NCI-H510A treated with DMSO at 0.1 percent for 48 hours (cell line): ENCODE results near the gene MGAT4A.

Experiments used
- DNase-seq: peaks from one replicate; lab custom pipeline; 2025; lab: John Stamatoyannopoulos, UW

The MGAT4A gene

DNA sequence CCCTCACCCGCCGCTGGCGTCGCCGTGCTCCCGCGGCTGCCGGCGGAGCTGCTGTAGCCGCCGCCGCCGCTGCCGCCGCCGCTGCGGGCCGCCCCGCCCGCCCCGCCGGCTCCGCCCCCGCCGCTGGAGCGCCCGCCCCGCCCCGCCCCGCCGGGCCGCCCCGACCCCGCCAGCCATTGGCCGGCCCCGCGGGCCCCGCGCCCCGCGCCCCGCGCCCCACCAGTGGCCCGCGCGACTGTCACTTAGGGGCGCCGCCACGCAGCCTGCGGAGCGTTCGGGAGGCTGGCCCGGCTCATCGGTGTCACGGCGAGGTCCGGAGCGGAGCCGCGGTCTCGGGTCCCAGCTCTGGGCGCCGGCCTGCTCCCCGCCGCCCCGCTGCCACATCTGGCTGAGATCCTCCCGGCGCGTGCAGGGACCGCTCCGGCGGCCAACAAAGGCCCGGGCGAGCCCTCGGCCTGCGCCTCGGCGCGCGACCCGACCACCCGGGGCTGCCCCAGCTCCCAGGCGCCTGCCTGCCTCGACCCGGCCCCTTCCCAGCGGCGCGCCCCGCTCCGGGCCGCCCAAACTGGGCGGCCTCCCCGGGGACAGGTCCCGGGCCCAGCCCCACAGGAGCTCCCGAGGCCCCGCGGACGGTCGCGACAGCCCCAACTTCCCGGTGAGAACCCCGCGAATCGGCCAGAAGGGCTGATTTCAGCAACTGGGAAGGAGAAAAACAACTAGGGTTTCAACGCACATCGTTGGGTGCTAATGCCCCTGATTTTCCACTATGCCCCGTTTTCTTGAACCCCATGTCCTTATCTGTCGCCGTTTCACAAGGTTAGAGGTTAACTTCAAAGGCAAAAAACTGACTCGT lies at the start of gene MGAT4A:
MGAT4A (minus strand) TSS at position 92 of the 853 bp plus-strand sequence. CDS start 4,800 bp downstream, outside the sequence.
- DNase-seq = peak; percentile 14

DNA sequence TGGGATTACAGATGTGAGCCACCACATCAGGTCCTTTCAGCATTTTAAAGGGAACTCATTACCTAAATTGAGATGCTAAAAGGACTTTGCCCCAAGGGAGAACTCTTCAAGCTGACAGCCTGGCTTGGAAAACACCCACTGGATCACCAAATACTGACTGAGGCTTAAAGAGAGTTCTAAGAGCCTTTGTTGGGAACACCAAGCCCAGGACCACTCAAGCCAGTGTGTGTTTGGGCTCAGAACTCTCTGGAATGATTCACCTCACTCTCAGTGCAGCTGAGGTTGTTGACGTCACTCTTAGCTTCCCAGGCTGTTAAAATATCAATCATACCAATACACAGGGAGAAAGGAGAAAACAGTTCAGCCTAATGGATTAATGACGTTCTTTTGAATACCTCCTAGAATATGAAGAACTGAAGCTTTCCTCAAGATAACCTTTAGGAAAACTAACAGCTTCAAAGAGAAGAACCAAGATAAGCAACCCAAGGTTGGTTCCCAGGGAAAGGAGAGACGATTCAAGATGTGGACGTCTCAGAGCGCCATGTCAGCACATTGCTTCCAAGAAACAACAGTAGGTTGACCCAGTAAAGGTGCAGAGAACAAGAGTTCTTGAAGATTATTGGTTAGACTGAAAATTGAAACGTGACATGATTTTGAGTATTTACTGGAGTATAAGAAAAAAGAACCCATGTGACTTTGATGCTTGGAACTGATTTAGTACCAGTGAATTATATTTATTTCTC lies 48.0 kb upstream of the MGAT4A start:
- no peak for DNase-seq

DNA sequence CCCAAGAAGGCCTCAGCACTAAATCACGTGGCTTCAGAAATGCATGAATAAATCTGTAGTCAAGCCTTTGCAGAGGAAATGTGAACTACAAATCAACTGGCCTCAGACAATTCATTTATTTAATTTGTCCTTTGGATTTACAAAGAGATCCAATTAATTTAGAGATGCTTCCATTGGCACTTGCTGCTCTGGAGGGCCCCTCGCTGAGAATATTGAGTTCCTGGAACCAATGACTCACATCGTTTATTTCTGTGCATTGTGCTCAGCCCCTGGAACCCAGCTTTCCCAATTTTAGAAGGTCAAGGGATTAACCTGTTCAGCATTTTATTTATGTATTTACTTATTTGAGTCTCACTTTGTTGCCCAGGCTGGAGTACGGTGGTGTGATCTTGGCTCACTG lies 47.2 kb upstream of the MGAT4A start:
- no peak for DNase-seq

DNA sequence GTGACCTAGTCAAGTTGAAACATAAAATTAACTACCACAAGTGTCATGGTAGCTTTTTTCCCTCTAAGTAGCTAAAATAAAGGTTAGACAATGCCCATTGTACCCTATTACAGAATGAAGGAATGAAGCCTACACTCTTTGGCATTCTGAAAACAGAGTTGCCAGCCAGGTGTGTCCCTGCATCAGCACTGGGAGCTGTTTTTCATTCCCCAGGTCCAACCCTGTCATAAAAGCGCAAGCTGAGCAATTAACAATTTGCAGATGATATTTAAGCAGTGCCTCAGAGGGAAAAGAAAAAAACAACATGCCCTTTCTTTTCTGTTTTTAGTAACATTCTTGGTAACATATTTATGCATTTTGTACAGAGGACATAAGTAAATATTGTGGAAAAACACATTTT lies 46.8 kb upstream of the MGAT4A start:
- no peak for DNase-seq

DNA sequence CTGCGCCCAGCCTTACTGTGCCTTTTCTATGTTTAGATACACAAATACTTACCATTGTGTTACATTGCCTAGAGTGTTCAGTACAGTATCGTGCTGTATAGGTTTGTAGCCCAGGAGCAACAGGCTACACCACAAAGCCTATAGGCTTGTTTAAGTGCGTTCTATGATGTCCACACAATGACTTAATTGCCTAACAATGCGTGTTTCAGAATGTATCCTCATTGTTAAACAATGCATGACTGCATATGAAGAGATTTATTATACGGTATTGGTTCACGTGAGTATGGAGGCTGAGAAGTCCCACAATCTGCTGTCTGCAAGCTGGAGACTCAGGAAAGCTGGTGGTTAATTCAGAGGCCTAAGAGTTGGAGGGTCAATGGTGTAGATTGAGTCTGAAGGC lies 46.1 kb upstream of the MGAT4A start:
- DNase-seq = no peak

DNA sequence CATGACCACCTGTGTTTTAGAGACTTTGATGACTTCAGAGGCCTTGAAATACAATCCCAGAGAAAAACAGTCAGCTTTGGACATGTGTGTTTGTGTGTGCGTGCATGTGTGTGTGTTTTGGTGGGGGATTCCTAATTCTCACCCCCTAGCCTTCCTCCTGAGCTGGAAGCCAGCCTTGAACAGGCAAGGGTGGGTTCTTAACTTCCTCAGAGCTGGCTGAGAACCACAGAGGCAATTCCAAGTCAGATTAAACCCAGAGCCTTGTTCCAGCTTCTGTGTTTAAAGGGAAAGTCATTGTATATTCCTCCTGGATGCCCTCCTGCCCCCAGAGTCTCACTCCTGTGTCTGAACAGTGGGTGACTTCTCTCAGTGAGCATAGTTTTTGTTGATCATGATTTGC lies 45.2 kb upstream of the MGAT4A start:
- no peak for DNase-seq

DNA sequence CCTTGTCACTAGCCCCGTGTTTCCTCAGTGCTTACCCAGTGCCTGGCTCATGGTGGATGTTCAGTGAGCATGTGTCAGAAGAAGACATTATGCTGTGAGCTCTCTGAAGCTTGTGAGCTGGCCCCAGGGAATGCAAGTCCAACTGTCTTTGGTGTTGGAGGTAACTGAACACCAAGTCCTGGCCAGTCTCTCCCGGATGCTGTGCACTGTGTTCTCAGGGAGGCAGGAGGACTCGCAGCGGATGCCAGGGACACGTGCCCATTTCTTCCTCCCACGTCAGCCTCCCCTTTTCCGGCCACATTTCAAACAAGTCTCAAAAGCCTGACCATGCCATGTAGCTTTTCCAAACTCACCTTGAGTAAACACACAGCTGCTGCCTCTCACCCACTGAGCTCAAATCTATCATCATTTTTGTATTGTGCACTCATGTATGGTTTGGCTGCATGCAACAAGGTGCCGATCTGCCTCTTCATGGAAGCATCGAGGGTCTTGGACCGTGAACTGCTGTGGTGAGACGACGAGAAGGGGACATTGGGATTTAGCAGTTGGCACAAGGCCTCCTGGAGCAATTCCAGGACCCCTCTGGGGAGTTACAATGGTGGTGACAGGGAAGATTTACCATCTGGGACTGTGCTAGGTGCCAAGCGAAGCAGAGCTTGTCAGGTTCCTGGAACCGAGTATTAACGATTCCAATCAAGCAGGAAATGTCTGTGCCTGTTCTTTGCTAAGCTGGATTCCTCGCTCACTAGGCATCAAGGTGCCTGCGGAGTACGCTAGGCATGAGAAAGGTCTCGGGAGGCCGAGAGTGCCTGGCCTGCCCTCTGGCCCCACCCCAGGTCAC lies 44.4 kb upstream of the MGAT4A start:
- no peak for DNase-seq

DNA sequence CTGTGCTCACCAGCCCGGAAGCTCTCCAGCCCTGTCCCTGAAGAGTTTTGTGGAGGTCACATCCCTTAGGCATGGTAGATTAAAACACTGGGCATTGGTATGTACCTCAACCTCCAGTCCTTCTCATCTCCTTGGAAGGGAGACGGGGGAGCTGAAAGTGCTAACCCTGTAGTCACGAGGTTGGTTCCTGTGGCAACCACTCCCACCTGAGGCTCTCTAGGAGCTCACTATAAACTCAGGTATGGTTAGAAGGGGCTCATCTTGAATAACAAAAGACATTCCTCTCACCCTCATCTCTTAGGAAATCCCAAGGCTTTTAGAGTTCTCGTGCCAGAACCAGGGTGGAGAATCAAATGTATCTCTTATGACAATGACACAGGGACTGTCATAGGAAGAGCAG lies 43.0 kb upstream of the MGAT4A start:
- DNase-seq = no peak

DNA sequence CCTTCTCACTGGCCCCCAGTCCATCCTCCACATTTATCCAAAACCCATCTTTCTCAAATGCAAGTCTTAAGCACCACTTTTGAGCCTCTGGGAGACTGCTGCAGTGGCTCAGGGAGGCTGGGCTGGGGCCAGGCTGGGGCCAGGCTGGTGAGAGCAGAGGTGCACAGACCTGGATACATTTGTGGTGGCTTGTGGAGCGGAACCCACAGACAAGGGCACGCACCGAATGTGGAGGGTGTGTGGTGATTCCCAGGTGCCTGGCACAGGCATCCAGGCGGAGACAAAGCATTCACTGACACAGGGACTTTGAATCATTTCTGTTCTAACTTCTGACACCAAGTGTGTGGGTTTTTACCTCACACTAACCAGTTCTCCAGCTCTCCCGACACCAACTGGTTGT lies 42.2 kb upstream of the MGAT4A start:
- DNase-seq = no peak

DNA sequence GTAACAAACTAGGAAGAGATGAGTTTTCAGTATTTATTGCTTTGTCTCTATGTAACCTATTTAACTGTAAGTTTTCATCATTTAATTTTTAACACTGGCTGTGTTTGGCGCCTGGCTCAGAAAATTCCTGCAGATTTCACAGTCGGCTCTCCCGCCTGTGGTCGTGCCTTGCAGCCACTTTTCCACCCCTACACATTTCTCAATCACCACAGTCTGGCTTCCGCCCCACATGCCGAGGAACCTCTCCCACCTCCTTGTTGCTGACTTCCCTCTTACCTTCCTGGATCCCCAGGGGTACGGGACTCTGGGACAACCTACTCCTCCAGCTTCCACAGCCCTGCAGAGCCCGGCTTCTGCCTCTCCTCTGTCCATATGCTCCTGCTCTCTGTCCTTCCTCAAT lies 41.6 kb upstream of the MGAT4A start:
- no peak for DNase-seq

DNA sequence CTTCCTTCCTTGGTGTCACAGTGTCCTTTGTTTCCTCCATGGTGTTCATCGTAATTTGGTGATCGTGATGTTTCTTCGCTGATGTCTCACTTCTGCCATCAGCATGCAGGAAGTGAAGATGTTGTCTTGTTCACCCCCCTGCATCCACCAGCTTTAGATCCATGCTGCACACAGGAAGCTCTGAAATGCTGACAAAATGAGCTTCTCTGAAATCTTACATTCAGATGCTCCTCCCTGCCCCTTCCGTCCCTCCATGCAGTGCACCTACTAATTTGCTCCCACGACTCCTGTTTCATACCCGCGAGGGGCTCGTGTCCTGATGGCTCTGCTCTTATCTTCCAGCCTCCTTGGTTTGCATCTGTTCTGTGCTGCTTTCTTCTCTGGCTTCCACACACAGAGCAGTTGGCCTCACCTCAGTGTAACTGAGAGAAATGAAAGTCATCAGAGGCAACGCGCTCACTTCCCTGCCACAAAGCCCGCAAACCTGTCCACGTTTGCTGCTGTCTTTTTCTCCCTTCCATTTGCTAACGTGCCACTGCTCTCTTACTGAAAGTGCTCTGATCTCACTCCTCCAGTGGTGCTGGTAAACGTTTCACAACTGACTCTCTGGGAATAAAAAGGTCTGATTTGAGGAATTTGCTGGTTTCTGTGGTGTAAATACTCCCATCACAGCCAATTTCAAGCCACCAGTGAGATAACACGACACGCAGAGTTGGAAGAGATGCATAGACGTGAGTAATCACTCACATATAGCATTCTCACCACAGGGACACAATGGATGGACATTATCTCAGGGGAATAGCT lies 41.0 kb upstream of the MGAT4A start:
- no peak for DNase-seq

DNA sequence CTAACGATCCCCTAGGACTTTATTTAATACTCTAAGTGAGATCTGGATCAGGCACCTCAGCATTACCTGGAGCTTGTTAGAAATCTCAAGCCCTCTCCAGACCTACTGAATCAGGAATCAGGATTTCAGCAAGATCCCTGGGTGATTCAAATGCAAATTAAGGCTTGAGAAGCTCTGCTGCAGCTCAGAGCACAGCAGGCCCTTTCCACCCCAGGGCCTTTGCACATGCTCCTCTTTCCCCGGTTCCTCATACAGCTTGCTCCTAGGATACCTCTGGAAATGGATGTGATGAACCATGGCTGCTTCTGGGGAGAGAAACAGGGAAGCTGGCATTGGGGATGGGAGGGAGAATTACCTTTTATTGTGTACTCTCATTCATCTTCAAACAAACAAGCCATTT lies 40.3 kb upstream of the MGAT4A start:
- DNase-seq = no peak

DNA sequence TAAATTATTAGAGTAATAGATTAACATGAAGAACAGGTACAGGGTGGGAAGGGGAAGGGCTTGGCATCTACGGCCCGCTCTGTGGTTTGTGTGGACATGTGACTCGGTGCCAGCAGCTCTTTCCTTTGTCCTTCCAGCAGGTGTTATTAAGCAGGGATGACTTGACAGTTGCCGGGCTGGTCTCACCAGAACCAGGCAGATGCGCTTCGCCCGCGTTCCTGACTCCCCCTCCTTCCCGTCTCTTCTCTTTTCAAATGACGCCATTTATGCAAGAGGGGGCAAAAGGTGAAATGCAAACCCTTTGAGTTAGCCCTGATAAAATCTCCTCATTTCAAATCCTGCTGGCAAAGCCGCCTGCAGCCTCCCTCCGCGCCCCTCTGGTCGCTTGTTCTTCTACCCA lies 38.9 kb upstream of the MGAT4A start:
- peak; percentile 84 for DNase-seq

DNA sequence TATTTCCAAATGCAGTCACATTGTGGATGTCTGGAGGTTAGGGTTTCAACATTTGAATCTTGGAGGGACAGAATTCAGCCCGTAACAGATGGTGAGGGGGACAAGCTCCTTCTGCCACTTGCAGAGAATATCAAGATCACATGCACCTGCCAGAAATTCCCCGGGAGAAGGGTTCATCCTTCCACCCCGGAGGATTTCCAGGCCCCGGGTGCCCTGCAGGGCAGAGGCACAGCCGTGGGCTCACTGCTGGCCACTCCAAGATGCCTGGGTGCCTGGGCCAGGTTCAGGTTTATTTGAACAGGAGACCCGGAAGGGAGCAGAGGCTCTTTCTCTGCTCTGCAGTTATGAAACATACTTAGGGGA lies 38.2 kb upstream of the MGAT4A start:
- peak; percentile 16 for DNase-seq

DNA sequence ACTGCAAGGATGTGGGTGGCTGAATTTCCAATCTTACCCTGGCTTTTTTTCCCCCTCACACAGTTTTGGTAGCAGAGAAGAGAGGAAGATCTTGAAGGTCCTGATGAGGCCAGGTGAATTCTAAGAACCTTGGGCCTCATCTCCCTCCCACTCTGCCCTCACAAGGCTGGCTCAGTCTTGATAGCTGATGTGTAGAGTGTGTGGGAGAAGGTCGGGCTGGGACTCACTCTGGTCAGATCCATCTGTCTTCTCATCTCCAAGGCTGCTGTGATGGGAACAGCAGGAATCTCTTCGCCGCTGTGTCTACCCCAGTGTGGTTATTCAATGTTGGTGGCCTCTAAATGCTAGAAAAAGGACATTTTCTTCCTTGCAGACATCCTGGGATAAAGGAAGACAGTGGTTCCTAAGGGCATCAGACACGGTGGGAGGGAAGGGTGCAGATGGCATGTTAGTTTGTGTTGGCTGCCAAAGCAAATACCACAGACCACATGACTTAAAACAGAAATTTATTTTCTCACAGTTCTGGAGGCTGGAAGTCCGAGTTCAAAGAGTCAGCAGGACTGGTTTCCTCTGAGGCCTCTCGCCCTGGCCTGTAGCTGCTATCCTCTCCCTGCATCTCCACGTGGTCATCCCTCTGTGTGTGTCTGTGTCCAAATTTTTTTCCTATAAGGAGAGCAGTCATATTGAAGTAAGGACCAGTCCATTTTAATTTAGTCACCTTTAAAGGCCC lies 37.6 kb upstream of the MGAT4A start:
- DNase-seq = peak; percentile 38

DNA sequence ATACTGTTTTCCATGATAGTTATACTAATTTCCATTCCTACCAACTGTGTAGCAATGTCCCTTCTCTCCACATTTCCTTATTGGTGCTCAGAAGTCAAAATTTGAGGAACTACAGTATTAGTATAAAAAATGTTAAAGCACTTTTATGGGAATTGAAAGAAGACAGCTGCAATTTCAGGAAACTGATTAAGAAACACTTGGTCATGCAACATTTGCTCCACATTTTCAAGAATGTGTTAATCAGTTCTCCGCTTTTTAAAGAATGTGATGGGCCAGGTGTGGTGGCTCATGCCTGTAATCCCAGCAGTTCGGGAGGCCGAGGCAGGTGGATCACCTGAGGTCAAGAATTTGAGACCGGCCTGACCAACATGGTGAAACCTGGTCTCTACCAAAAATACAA lies 33.6 kb upstream of the MGAT4A start:
- no peak for DNase-seq

DNA sequence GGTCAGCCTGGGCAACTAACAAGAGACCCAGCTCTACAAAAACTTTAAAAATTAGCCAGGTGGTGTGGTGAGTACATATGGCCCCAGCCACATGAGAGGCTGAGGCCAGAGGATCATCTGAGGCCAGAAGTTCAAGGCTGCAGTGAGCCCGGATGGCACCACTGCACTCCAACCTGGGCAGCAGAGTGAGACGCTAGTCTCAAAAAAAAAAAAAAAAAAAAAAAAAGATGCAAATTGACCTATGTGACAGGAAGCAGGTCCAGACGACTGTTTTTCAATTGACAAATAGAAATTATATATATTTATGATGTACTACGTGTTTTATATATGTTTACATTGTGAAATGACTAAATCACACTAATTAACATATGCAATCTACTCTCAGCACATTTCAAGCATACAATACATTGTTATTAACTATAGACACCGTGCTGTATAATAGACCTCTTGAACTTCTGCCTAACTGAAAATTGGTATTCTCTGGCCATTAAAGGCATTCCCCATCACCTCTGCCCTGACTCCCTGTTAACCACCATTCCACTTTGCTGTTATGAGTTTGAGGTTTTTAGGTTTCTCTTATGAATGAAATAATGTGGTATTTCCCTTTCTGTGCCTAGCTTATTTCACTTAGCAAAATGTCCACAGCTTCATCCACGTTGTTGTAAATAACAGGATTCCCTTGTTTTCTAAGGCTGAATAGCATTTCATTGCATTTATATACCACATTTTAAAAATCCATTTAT lies 32.4 kb upstream of the MGAT4A start:
- DNase-seq = no peak

DNA sequence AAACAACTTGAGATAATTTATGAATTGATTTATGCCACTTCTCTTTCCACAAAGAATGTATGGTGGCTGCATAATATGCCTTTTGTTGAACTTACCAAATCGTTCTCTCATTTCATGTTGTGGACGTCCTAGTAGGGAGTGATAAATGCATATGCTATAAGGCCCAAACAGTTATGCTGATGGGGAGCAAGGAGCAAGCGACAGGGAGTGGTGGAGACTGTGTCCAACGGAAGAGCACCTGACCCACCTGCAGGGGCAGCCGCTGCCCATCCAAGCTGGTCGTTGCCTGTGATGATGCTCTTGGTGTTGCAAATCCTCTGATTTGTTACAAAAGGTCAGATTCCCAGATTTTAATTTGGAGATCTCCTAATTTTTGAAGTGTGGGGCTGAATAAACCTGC lies 31.0 kb upstream of the MGAT4A start:
- DNase-seq = no peak

DNA sequence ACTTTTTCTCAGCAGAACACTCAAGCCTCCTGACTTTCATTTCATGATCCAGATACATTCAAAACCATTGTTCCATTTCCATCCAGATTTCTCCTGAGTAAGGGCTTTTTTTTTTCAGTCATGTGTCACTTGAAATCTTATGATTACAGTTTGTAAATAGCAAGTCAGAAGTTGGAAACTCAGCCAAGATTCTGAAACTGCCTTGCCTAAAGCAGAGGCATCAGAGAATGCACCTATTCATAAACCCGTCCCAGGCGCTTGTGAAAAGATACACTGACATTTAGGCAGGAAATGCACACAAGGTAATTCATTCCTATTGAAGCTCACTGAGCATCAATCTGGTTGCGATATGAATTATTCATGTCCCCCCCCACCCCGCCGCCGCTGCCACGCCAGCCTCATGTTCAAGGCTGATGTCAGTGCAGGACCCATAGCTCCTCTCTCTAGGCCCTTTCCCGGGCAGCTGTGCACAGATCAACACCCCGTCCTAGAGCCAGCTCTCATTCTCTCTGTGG lies 30.4 kb upstream of the MGAT4A start:
- DNase-seq = no peak
